Measurements from ENCODE around the gene IZUMO3. TPM values are rescaled to one million over a fixed set of nuclear protein-coding genes. Genes with fewer than 3 reads are reported as not detected.
"Not testable (repeated sequence)": the region's sequence is repeated elsewhere in the genome, so short reads cannot be mapped to it uniquely, and the experiment has no call there.

IZUMO3 gene, protein sequence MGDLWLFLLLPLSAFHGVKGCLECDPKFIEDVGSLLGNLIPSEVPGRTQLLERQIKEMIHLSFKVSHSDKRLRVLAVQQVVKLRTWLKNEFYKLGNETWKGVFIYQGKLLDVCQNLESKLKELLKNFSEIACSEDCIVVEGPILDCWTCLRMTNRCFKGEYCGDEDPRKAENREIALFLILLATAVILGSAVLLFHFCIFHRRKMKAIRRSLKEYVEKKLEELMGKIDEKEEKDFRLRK
- total RNA-seq, result not detected

DNA sequence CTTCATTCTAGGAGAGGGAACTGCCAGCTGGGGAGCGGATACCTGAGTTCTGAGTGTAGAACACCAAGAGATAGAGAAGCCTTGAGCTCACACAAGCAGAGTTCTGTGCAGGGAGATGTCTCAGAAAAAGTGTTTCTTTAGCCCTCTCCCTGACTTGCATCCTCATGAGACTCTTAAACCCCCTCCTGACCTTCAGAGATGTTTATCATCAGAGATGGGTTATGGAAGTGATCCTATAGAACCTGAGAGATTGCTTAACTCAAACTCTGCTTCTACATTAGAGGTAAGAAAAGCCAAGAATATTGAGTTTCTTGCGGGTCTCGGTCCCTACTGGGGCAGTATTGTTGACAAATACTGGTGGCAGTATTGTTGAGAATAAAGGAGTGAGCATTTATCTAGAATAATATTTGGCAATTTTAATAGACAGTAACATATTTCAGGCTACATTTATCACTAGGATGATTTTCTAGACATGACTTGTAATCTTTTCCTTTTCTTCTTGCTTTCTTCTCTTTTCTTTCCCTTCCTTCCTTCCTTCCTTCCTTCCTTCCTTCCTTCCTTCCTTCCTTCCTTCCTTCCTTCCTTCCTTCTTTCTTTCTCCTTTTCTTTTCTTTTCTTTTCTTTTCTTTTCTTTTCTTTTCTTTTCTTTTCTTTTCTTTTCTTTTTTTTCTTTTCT lies at the start of gene IZUMO3:
TSS of gene IZUMO3 (minus strand) at position 51 of the 676 bp plus-strand sequence. CDS start 248 bp downstream, outside the sequence.
- DNase-seq (ENCODE audit: low spot score), result no peak

DNA sequence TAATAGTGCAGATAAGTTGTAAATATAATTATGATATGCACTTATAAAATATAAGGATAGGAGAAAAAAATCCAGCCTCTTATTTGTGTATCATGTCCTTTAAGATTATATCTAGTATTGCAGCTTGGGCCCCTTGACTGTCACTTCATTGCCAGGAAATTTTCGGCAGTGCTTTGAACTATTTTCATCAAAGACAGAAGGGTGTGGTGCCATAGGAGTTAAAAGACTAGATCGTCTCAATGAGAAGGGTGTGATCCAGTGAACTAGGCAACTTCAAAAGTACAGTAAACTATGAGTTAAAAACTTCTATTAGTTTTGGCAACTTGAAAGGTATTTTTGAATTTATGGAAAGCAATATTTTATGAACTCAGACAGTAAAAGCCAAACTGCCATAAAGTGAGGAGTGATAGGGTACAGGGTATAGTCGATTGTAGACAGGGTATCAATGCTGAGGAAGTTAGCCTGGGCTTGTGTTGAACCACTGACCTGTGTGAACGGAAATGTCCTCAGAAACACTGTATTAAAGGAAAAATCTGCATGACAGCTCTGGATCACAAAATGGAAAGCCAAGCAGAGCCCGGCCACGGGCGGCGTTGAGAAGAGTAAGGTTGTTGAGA lies 48.6 kb upstream of the IZUMO3 start:
- no peak for DNase-seq (ENCODE audit: low spot score)

DNA sequence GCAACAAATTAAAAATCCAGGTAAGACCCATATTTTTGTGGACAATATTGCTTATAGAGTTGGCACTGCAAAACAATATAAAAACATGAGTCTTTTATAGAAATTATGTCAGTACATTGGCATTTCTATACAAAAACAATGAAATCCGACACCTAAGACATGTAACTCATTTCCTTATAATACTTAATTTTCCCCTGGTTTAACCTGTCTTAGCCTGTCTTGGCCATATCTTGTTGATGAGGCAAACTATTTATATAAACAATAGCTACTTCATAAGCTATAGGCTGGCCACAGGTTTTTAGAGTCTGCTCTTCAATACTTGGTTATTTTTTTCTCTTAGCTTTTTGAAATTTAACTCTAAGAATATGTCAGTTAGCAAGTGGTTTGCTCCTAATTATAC lies 44.7 kb upstream of the IZUMO3 start:
- DNase-seq (ENCODE audit: low spot score), result no peak

DNA sequence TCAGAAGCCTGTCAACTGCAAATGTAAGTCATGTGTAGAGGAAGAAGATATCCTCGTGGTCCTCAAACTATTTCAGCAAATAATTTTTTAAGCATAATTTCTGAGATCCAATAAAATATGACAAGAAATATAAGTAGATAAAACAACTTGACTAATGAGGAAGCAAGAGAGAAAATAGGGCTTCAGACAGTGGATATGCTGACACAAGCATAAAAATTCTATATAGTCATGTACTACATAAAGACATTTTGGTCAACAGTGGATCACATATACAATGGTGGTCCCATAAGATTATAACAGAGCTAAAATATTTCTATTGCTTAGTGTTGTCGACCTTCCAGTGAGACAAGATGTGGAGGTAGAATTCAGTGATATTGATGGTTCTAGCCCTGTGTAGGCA lies 42.2 kb upstream of the IZUMO3 start:
- no peak for DNase-seq (ENCODE audit: low spot score)

DNA sequence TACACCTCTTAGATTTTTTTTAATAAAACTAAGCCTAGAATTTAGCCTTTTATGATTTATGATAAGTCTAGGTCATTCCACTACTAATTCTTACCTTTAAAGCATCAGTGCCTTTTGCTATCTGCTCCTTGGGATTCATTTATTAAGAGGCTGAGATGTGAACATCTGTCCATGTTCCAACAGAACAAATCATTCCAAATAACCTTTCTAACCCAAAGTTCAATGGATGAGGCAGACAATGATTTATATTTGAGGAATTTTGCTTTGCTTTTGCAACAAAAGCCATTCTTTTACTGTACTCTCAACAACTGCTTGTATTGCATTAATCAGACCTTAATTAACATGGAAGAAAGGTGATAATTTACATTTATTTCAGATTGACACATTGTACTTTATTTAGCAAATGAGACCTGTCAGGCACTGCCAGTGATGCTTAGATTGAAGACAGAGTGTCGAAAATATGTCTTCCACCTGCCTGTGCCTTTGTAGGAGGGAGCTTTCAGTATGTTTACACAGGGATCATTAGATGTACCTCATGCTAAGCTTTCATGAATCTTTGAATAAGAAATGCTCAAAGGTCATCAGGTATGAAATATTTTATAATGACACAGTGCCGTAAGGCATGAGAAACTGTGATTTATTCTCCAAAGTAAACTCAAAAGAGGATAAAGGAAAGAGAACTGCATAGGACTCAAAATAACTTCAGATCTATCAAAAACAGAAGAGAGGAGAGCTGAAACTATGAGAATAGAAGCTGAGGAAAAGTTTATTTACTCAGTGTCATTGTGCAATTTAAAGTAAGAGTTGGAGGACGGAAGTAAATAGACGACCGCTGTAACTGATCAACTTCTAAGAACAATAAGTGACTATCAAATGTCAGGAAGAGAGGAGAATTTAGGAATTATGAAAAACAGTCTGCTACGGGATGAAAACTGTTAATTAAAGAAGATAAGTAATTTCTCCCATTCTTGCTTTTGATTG lies 36.7 kb upstream of the IZUMO3 start:
- no peak for DNase-seq (ENCODE audit: low spot score)

DNA sequence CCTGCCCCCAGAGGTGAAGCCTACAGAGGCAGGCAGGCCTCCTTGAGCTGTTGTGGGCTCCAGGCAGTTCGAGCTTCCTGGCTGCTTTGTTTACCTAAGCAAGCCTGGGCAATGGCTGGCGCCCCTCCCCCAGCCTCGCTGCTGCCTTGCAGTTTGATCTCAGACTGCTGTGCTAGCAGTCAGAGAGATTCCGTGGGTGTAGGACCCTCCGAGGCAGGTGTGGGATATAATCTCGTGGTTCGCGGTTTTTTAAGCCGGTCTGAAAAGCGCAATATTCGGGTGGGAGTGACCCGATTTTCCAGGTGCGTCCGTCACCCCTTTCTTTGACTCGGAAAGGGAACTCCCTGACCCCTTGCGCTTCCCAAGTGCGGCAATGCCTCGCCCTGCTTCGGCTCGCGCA lies 34.3 kb upstream of the IZUMO3 start:
- DNase-seq (ENCODE audit: low spot score), result not testable (repeated sequence)

DNA sequence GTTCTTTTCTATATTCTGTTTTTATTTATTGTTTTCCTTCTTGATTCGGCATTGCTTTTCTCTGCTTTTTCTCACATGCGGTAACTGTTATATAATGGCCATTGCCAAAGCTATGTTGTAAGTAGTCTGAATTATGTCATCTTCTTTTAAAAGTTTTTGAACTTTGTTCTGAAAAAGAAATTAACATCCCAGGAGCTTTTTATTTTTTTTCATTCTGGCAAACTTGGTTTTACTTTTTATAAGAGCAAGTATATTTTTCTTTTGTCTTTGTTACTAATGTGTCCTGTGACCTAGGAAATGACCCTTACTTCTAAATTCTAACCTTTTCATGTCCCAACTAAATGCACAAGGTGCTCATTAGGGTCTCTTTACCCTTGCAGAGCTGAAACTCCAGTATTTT lies 26.7 kb upstream of the IZUMO3 start:
- no peak for DNase-seq (ENCODE audit: low spot score)

DNA sequence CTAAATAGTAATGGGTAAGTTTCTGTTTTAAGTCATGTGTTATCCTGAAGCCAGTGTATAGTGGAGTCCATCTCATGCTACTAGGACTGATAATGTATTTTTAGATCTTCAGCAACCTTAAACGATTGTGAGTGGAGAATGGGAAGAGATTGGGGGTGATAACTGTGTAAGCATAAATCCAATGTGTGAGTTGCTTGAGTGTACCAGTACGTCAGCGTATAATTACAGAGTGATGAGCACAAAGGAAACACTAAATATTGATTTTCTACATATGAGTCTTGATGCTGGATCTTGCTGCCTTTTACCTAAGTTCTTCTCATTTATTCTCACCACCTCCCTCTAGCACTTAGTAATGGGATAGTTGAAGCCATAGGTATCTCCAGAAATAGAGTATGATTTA lies 16.3 kb upstream of the IZUMO3 start:
- DNase-seq (ENCODE audit: low spot score), result no peak

DNA sequence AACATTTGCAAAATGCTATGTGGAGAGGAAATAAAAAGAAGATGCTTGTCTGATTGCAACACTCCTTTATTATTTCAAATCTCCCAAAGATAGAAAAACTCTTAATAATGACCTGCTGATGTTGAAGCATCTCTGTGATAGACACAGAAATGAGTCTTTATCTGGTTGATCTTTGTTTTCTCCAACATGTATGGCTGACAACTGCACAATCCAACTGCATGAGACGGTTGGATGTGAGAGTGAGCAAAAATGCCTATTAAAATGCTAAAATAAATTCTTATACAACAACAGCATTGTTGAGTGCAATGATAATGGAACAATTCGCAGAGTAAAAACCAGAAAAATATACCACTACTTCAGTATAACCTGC lies 7.5 kb upstream of the IZUMO3 start:
- DNase-seq (ENCODE audit: low spot score), result no peak

DNA sequence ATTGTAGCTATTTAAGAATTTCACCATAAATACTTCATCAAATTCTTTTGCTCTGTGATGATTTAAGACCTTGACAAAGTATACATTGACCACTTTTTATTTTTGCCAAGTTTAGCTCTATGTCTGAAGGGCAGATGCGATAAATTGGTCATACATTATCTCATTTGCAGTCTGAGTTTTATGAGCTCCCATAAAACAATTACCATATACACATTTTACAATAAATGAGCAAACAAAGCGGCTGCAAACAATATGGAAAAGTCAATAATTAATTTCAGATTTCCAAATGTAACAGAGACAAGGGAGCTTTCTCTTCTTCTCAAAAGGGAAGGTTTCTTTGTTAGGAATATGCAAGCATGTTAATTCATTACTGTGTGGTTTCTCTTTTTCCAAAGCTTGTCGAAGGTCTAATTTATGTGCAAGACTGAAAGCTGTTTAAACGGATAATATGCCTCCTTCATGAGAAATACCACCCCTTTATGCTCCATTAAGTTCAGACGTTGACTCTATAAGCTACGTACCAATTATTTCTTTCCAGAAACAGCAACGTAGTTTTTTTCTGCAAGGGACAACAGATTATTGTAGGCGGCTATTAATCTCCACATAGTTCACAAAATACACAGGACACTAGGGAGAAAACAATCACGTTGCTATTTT lies 7.0 kb upstream of the IZUMO3 start:
- no peak for DNase-seq (ENCODE audit: low spot score)

DNA sequence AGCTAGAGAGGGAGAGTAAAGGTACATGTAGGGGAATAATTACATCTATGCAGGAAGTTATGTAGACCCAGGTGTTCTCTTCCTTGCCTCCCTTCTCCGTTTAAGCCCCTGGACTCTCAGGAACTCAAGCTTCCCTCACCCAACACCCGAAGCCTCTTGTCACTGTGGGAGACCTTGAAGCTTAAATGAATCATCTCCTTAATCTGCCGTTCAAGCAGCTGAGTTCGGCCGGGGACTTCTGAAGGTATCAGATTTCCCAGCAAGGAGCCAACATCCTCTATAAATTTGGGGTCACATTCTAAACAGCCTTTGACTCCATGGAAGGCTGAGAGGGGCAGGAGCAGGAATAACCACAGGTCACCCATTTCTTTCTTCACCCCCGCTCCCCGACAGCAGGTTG lies 412 bp downstream of the IZUMO3 start:
- DNase-seq (ENCODE audit: low spot score), result no peak

DNA sequence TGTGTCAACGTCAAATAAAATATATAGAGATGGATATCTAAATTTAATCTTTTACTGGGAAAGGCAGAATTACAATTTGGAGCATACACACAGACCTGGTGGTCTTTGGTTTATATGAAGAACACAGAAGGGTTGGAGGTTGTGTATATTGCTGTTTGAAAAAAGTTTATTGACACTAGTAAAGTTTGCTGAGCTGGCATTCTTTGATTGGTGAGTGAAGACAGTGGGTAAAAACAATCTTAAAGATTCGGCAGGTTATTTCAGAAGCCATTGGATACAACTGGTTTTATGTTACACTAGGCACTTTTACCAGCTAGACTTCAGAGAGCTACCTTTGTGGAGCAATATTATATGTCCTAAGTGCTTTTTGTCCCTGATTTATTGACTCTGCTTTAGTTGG lies 27.2 kb downstream of the IZUMO3 start:
- no peak for DNase-seq (ENCODE audit: low spot score)

DNA sequence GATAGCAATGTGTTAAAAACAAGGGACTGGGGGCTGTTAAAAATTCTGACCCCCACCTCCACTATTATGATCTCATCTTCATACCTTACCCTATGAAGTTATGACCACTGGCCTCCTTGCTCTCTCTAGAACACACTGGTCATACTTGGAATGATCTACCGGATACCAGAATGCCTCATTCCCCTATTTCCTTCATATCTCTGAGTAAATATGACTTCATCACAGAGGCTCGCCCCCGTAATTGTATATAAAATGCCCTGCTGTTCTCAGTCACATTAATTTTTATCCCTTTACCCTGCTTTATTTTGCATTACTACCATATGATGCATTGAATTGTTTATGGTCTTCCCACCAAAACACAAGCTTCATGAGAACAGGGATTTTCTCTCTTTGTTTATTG lies 29.2 kb downstream of the IZUMO3 start:
- no peak for DNase-seq (ENCODE audit: low spot score)

DNA sequence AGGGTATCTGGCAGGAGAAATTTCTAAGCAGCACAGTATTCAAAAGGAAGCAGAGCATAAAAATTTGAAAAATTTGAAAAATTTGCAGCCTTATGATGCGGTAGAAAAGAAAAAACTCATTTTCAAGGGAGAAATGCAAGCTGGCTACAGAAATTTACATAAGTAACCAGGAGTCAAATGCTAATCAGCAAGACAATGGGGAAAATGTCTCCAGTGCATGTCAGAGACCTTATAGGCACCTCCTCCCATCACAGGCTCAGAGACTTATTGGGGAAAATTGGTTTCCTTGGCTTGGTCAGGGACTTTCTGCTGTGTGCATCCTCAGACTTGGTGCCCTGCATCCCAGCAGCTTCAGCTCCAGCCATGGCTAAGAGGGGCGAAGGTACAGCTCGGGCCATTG lies 35.8 kb downstream of the IZUMO3 start:
- DNase-seq (ENCODE audit: low spot score), result no peak

DNA sequence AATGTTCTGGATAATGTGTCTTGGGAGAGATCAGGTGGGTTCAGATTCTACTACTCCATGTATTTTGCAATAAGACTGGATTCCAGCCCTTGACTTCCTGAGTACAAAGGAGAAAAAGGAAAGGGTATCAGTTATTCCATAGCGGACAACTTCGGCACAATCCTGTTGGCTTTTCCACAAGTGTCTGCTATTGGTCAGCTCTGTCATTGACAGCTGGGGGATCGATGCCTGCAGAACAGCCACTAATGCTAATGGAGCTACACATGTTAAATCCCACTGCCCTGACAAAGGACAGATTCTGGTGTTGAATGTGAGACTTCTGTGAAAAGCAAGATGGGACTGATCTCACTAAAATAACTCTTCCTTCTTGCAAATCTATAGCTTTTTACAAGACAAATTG lies 41.2 kb downstream of the IZUMO3 start:
- DNase-seq (ENCODE audit: low spot score), result no peak

DNA sequence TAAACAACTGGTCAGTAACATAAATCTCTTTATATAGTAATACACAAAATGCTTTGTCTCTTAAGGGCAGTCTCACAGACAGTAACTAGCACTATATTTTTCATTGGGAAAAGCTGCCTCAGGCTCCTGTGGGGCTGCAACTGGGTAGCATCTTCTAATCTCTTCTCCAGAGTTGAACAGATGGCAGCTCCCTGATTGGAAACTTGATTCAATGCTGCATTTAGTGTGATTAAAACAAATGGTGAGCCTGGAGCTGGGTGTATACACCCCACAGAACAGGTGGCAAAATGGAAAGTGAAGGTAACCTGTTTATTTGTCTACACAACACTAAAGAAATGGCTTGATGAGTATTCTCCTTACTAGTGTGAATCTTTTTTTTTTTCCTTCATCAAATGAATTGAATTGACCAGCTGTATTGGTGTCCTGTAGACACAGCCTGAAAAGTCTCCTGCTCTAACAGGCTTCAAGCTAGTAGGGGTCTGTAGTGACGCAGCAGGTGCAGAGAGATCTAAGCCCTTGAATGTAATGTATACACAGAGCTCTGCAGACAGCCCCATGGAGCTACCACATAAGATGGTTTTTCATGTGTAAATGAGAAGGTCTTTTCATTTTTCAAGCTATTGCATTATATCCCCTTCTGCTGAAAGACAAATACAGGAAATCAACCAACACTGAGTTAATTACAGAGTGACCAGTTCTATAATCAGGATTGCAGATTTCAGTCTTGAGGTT lies 43.3 kb downstream of the IZUMO3 start:
- no peak for DNase-seq (ENCODE audit: low spot score)

DNA sequence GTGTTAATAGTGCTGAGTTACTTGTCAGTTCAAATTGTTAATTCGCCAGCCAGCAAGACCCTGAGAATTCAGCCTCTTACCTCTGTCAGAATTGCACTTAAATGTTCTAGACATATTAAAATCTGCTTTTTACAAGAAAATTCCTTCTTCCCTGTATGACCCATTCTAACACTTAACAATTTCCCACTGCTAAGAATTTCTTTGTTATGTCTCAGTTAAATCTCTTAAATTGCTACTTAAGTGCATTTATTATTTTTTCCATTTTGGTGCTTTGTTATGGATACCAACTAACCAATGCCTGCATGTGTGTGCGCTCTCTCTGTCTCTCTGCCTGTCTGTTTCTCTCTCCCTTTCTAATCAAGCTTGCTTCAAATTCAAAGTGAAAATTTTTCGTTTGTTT lies 44.9 kb downstream of the IZUMO3 start:
- DNase-seq (ENCODE audit: low spot score), result no peak

DNA sequence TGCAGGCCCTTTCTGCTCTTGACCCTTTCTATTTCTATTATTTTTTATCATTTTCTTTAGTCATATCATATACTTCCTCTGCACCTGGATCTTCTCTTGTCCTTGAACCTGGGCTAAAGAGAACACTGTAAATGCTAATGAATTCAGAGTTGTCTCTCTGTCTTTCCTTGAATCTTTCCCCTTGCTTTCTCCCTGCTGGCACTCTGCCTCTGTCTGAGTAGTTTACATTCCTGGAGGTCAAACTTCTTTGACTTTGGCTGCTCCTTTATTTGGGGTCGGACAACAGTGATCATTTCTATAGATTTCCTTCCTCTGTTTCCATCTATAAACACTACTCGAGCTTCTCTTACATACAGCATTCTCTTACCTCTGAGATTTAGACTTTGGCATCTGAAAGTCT lies 47.1 kb downstream of the IZUMO3 start:
- no peak for DNase-seq (ENCODE audit: low spot score)

DNA sequence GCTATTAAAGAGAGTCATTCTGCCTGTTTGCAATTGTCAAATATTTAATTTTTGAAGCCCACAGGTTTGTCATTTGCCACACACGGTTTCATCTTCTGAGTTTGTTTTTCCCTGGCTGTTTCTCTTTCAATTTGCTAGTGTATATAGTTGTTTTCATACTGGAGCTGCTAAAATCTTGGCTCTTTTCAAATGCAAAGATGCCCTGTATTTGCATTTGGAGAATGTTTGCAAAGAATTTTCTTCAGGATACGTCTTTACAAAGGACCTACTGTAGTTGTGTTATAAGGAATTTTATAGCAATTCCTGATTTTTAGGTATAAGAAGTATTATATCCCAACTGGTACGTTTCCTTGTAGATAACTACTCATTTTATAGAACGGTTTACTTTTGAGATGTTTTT lies 48.0 kb downstream of the IZUMO3 start:
- DNase-seq (ENCODE audit: low spot score), result no peak

Measured in ureter (tissue), 1 donor.